OCI-LY7 (cell line): ENCODE data around the gene FSTL1. TPM values are rescaled to one million over a fixed set of nuclear protein-coding genes. Genes with fewer than 3 reads are reported as not detected.

Experiments used
- BruUV-seq: library from RNA; stranded (reverse); fragments of 400-500 nt; replicated peaks from 2 replicates; lab custom pipeline; 2021; lab: Mats Ljungman, UMichigan
- CTCF ChIA-PET: fragments of 300-600 bp; sonication (Branson Sonifier 250); formaldehyde crosslinking; loops from one replicate; lab custom pipeline; 2022; ENCODE audit warnings: antibody characterized with exemption; ENCODE audit not compliant: unreplicated experiment; lab: Charles Lee
- POLR2A ChIA-PET: fragments of 300-600 bp; sonication (Branson Sonifier 250); formaldehyde crosslinking; loops from one replicate; lab custom pipeline; 2022; ENCODE audit warnings: antibody characterized with exemption; lab: Charles Lee
- DNase-seq: peaks from one replicate; pipeline ENCODE4 v3.0.0-alpha.2; 2015; ENCODE audit warnings: low spot score
- H2AFZ ChIP-seq: fragments of 200-600 bp; sonication (generic), shearing (Covaris generic); 2 replicates; pipeline ENCODE4 v1.6.1; 2014; ENCODE audit warnings: mild to moderate bottlenecking, antibody characterized with exemption, low read length, moderate library complexity
- H3K27ac ChIP-seq: fragments of 200-600 bp; sonication (generic); 2 replicates; pipeline ENCODE4 v1.5.1; 2014; ENCODE audit warnings: mixed run types, low read depth, mild to moderate bottlenecking, moderate library complexity, low read length, inconsistent platforms; ENCODE audit not compliant: poor library complexity, severe bottlenecking
- H3K36me3 ChIP-seq: fragments of 200-600 bp; sonication (generic); 2 replicates; pipeline ENCODE4 v1.6.1; 2014; ENCODE audit warnings: mild to moderate bottlenecking, antibody characterized with exemption, low read length, moderate library complexity, mixed read lengths; ENCODE audit not compliant: insufficient read depth
- H3K4me1 ChIP-seq: fragments of 200-600 bp; sonication (generic); 2 replicates; pipeline ENCODE4 v1.5.1; 2014; ENCODE audit warnings: mild to moderate bottlenecking, low read length; ENCODE audit not compliant: insufficient read depth, poor library complexity, severe bottlenecking
- H3K4me2 ChIP-seq: fragments of 200-600 bp; sonication (generic); 2 replicates; pipeline ENCODE4 v1.6.1; 2014; ENCODE audit warnings: mild to moderate bottlenecking, low read length
- H3K4me3 ChIP-seq: fragments of 200-600 bp; sonication (generic); 2 replicates; pipeline ENCODE4 v1.5.1; 2014; ENCODE audit warnings: mild to moderate bottlenecking, low read depth, low read length; ENCODE audit not compliant: poor library complexity, severe bottlenecking
- H3K79me2 ChIP-seq: fragments of 200-600 bp; sonication (generic); 2 replicates; pipeline ENCODE4 v1.6.1; 2016; ENCODE audit warnings: low read depth, mild to moderate bottlenecking, low read length, moderate library complexity, mixed read lengths; ENCODE audit not compliant: insufficient read depth
- H3K9me2 ChIP-seq: fragments of 200-600 bp; sonication (generic); 2 replicates; pipeline ENCODE4 v1.6.1; 2016; ENCODE audit warnings: mild to moderate bottlenecking, low read length, mixed read lengths; ENCODE audit not compliant: insufficient read depth
- H3K9me3 ChIP-seq: fragments of 200-600 bp; sonication (generic); 2 replicates; pipeline ENCODE4 v1.6.1; 2014; ENCODE audit warnings: mild to moderate bottlenecking, mixed run types, low read length, mixed read lengths
- H4K20me1 ChIP-seq: fragments of 200-600 bp; sonication (generic); 2 replicates; pipeline ENCODE4 v1.6.1; 2014; ENCODE audit warnings: mild to moderate bottlenecking, antibody characterized with exemption, low read length, moderate library complexity, mixed read lengths; ENCODE audit not compliant: insufficient read depth
- EZH2phosphoT487 ChIP-seq: fragments of 200-600 bp; sonication (generic); IDR thresholded peaks from 2 replicates; pipeline ENCODE4 v1.6.1; 2018; ENCODE audit warnings: low read depth, borderline replicate concordance, mild to moderate bottlenecking, mixed run types, antibody characterized with exemption, low read length, moderate library complexity, mixed read lengths
- intact Hi-C: fragments of 100-400 bp; cut with micrococcal nuclease; formaldehyde crosslinking; loops from one replicate; pipeline ENCODE4 v1.10.0; 2022; ENCODE audit not compliant: unreplicated experiment
- total RNA-seq, 2 experiments: library from RNA; depleted of rRNA in 1 of 2; stranded (reverse); fragments of >200 nt in 1 of 2; shearing (Covaris generic) in 1 of 2; gene quantifications; 2 replicates each; pipeline ENCODE4 v1.2.3, GENCODE V29; 2014 to 2022
- TF ChIP-seq, protein P1 (sequence below): fragments of 200-600 bp; sonication (generic); conservative IDR thresholded peaks from 2 replicates; pipeline ENCODE4 v1.5.1; 2014; ENCODE audit warnings: mild to moderate bottlenecking, antibody characterized with exemption, low read length, moderate library complexity, mixed read lengths

The FSTL1 gene
- total RNA-seq, 2 experiments from 2014 or later: 0.09 to 0.74 TPM

DNA sequence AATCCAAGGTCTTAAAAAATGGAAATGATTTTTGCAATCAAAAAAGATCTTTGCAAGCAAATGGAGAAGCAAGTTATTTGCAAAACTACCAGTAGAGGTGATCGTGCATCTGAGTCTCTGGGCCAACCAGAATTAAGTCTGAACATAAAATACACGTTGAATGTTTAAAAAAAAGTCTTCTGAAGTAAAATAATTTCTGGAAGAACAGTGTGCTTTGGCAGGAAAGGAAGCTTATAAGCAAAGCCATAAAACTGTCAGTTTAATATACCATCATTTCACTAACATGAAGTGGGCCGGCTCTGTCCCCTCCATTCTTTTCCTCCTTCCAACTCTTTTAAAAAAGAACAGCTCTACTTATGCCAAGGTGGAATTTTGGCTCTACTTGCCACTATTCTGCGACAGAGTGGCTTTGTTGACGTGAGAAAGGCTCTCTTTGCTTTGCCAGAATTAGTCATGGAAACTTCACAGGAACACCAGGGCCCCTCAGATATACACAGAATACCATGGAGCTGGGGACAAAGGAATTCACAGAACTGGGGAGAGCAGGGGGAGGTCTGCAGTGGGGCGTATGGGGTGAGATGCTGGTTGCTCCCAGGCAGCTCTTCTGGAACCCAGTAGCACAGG is 29.8 kb downstream of the FSTL1 start:
- Histone ChIP-seq H3K27ac (no peak overlapping the region), H3K9me2 (no peaks in the 10 kb centered on the region), H3K4me2 (no peak overlapping the region), H3K9me3 (no peaks in the 10 kb centered on the region), H3K4me1 (peaks cover 11% of the 10 kb centered on the region), H3K4me3 (no peak overlapping the region), H3K36me3 (no peaks in the 10 kb centered on the region), H3K79me2 (no peaks in the 10 kb centered on the region), H2AFZ (no peak overlapping the region), H4K20me1 (no peaks in the 10 kb centered on the region)
- ChIA-PET CTCF (interaction anchor here (1.2 kb wide), 1 partner anchor 138 kb away, joined by 3 read pairs; no protein-coding TSS in a partner anchor), POLR2A (interaction anchor here (0.5 to 1.8 kb wide), 4 partner anchors 11 to 267 kb away, joined by 3 to 6 read pairs (median 3); no protein-coding TSS in a partner anchor)
- no peak for DNase-seq
- BruUV-seq: no TSS peak
- TF ChIP-seq, protein P1, sequence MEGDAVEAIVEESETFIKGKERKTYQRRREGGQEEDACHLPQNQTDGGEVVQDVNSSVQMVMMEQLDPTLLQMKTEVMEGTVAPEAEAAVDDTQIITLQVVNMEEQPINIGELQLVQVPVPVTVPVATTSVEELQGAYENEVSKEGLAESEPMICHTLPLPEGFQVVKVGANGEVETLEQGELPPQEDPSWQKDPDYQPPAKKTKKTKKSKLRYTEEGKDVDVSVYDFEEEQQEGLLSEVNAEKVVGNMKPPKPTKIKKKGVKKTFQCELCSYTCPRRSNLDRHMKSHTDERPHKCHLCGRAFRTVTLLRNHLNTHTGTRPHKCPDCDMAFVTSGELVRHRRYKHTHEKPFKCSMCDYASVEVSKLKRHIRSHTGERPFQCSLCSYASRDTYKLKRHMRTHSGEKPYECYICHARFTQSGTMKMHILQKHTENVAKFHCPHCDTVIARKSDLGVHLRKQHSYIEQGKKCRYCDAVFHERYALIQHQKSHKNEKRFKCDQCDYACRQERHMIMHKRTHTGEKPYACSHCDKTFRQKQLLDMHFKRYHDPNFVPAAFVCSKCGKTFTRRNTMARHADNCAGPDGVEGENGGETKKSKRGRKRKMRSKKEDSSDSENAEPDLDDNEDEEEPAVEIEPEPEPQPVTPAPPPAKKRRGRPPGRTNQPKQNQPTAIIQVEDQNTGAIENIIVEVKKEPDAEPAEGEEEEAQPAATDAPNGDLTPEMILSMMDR: peak; percentile 34; the same call in 1 of the 2 replicates
- TF ChIP-seq EZH2phosphoT487: no peak
- intact Hi-C loops: no loop called here

DNA sequence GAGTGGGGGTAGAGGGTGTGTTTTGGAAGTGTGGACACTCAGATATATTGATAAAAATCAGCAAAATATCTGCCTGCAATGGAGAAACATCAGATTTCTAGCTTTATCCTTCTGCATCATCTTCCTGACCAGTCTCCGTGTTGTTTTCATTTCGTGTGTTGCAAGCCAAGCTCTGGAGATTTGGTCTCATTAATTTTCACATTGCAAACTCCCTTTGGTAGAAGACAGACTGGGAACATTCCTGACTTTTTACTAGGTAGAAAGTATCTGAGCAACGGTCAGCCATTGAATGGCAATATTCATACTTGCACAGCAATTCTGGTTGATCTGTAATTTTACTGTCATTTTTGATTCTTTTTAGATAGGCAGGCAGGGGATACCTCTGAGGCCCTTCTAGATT is 30.4 kb downstream of the FSTL1 start:
- TF ChIP-seq, protein P1: no peak
- no peaks in the 10 kb centered on the region for H3K36me3 ChIP-seq
- POLR2A ChIA-PET: no interaction called here

DNA sequence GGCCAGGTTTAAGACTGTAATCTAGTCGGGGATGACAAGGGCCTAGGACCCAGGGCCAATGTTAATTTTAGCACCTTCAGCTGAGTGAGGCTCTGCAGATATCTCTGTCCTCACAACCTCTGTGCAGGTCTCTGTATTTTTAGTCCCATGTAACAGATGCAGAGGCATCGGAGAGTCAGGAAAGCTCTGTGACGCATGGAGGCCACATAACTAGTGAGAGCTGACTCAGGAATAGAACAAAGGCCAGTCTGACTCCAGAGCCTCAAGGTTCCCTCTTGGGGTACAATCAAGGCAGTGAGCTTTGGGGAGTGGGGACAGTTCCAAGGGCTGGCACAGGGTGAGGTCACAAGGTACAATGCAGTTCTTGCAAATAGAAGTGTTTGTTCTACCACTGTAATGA is 31.0 kb downstream of the FSTL1 start:
- Histone ChIP-seq H4K20me1 (no peaks in the 10 kb centered on the region), H3K9me3 (no peaks in the 10 kb centered on the region), H3K9me2 (no peaks in the 10 kb centered on the region), H3K36me3 (no peaks in the 10 kb centered on the region), H3K27ac (no peak overlapping the region), H3K79me2 (no peaks in the 10 kb centered on the region), H3K4me3 (no peak overlapping the region), H3K4me2 (no peak overlapping the region), H3K4me1 (peaks cover 11% of the 10 kb centered on the region), H2AFZ (no peak overlapping the region)
- no peak for DNase-seq
- ChIA-PET CTCF (interaction anchor here (1.2 kb wide), 1 partner anchor 139 kb away, joined by 3 read pairs; no protein-coding TSS in a partner anchor), POLR2A (no interaction called here)
- BruUV-seq: no TSS peak
- no peak for TF ChIP-seq EZH2phosphoT487
- TF ChIP-seq, protein P1: no peak
- intact Hi-C loops: loop anchor here (1.0 to 10.0 kb wide), 4 partner anchors 88 to 597 kb away; no protein-coding TSS in a partner anchor

More for the DNA sequence above, 30.4 kb downstream of the FSTL1 start:
- no peaks in the 10 kb centered on the region for H3K9me2 ChIP-seq
- no peaks in the 10 kb centered on the region for H4K20me1 ChIP-seq
- H3K27ac ChIP-seq: no peak overlapping the region
- intact Hi-C loops: no loop called here
- H3K4me1 ChIP-seq: peaks cover 11% of the 10 kb centered on the region
- BruUV-seq: no TSS peak
- H3K4me2 ChIP-seq: no peak overlapping the region
- CTCF ChIA-PET: interaction anchor here (1.2 kb wide), 1 partner anchor 139 kb away, joined by 3 read pairs; no protein-coding TSS in a partner anchor
- H3K4me3 ChIP-seq: no peak overlapping the region
- H3K9me3 ChIP-seq: no peaks in the 10 kb centered on the region
- no peak for DNase-seq
- no peak overlapping the region for H2AFZ ChIP-seq
- no peaks in the 10 kb centered on the region for H3K79me2 ChIP-seq
